K562 (cell line): Measurements from ENCODE around the gene NUTF2. TPM values are rescaled to one million over a fixed set of nuclear protein-coding genes. Genes with fewer than 3 reads are reported as not detected.

Source experiments
- ARID2 ChIP-seq: fragments of 450-650 bp; IDR thresholded peaks from 2 replicates; pipeline ENCODE4 v1.6.1; 2017; ENCODE audit warnings: antibody characterized with exemption, mild to moderate bottlenecking
- BDP1 ChIP-seq: IDR thresholded peaks from 3 replicates; pipeline ENCODE4 v1.6.1; 2011; ENCODE audit not compliant: insufficient read length, insufficient read depth
- CHD2 ChIP-seq: IDR thresholded peaks from 2 replicates; pipeline ENCODE4 v1.6.1; 2011; ENCODE audit warnings: low read depth, low read length
- ETS2 ChIP-seq: IDR thresholded peaks from 2 replicates; pipeline ENCODE4 v1.6.1; 2016; ENCODE audit warnings: borderline replicate concordance, missing genetic modification characterization, mild to moderate bottlenecking, moderate library complexity, missing compliant biosample characterization; ENCODE audit not compliant: poor library complexity, severe bottlenecking
- IFI16 ChIP-seq: fragments of 250-450 bp; sonication (Bioruptor Pico); IDR thresholded peaks from 2 replicates; pipeline ENCODE4 v2.1.2; 2022; ENCODE audit warnings: mild to moderate bottlenecking, inconsistent platforms
- KAT2B ChIP-seq: IDR thresholded peaks from one replicate; pipeline ENCODE4 v1.6.1; 2012; ENCODE audit warnings: low read depth, mild to moderate bottlenecking, control low read depth, inconsistent platforms, low read length, moderate library complexity
- MIER1 ChIP-seq: fragments of 450-650 bp; IDR thresholded peaks from 2 replicates; pipeline ENCODE4 v1.6.1; 2016; ENCODE audit warnings: antibody characterized with exemption, mild to moderate bottlenecking, low read depth
- NFRKB ChIP-seq: fragments of 450-650 bp; IDR thresholded peaks from 2 replicates; pipeline ENCODE4 v1.6.1; 2016; ENCODE audit warnings: low read depth
- OTX1 ChIP-seq: fragments of 450-650 bp; formaldehyde crosslinking; IDR thresholded peaks from 2 replicates; pipeline ENCODE4 v1.4.0; 2022; ENCODE audit warnings: mild to moderate bottlenecking
- PURB ChIP-seq: sonication (generic); formaldehyde crosslinking; IDR thresholded peaks from 2 replicates; pipeline ENCODE4 v1.9.0; 2021; ENCODE audit warnings: low read depth, mild to moderate bottlenecking, missing genetic modification reagents
- RAD51 ChIP-seq: fragments of 450-650 bp; IDR thresholded peaks from 2 replicates; pipeline ENCODE4 v1.7.1; 2016; ENCODE audit warnings: low read depth, mild to moderate bottlenecking, borderline replicate concordance
- SREBF2 ChIP-seq: sonication (generic); formaldehyde crosslinking; IDR thresholded peaks from 2 replicates; pipeline ENCODE4 v1.4.0; 2020; ENCODE audit warnings: mild to moderate bottlenecking, missing genetic modification reagents
- SUPT5H ChIP-seq: fragments of 450-650 bp; IDR thresholded peaks from 2 replicates; pipeline ENCODE4 v1.6.1; 2016
- TCFL5 ChIP-seq: fragments of 250-450 bp; sonication (Bioruptor Pico); conservative IDR thresholded peaks from 2 replicates; pipeline ENCODE4 v1.6.1; 2021; ENCODE audit warnings: mild to moderate bottlenecking, moderate library complexity, matching md5 sums
- TFAM ChIP-seq: fragments of 250-450 bp; sonication (Bioruptor Pico); conservative IDR thresholded peaks from 2 replicates; pipeline ENCODE4 v1.5.0; 2021; ENCODE audit warnings: mild to moderate bottlenecking, moderate library complexity
- ZBTB8A ChIP-seq: fragments of 450-650 bp; IDR thresholded peaks from 2 replicates; pipeline ENCODE4 v1.6.1; 2018; ENCODE audit warnings: mild to moderate bottlenecking, moderate library complexity; ENCODE audit not compliant: partially characterized antibody
- ZMIZ1 ChIP-seq, 2 experiments: fragments of 150-350 bp in 1 of 2; IDR thresholded peaks; 2 replicates each; pipeline ENCODE4 v1.6.1; 2012 to 2016; ENCODE audit warnings: low read depth in 2 of 2, low read length in 2 of 2, mild to moderate bottlenecking in 1 of 2, moderate library complexity in 1 of 2
- ZNF121 ChIP-seq: sonication (generic); formaldehyde crosslinking; conservative IDR thresholded peaks from 2 replicates; pipeline ENCODE4 v1.8.0; 2022; ENCODE audit warnings: missing genetic modification reagents
- ZNF140 ChIP-seq: fragments of 250-450 bp; sonication (Bioruptor Pico); IDR thresholded peaks from 2 replicates; pipeline ENCODE4 v1.8.0; 2021; ENCODE audit warnings: moderate library complexity, mild to moderate bottlenecking, inconsistent platforms
- ZNF184 ChIP-seq: sonication (generic); formaldehyde crosslinking; IDR thresholded peaks from 2 replicates; pipeline ENCODE4 v1.5.0; 2020; ENCODE audit warnings: missing genetic modification reagents
- ZNF282 ChIP-seq: sonication (generic); formaldehyde crosslinking; IDR thresholded peaks from 2 replicates; pipeline ENCODE4 v1.8.1; 2023; ENCODE audit warnings: missing genetic modification reagents
- ZNF507 ChIP-seq: conservative IDR thresholded peaks from 2 replicates; pipeline ENCODE4 v1.6.1; 2017; ENCODE audit warnings: missing genetic modification characterization, missing compliant biosample characterization
- ZNF586 ChIP-seq: fragments of 450-650 bp; formaldehyde crosslinking; conservative IDR thresholded peaks from 2 replicates; pipeline ENCODE4 v1.4.0; 2020; ENCODE audit warnings: mild to moderate bottlenecking, moderate library complexity
- ZNF707 ChIP-seq: fragments of 250-450 bp; sonication (Bioruptor Pico); conservative IDR thresholded peaks from 2 replicates; pipeline ENCODE4 v1.8.0; 2022; ENCODE audit warnings: inconsistent platforms, mild to moderate bottlenecking, moderate library complexity
- ZNF766 ChIP-seq: fragments of 200-800 bp; sonication (Bioruptor generic); conservative IDR thresholded peaks from 2 replicates; pipeline ENCODE4 v1.6.1; 2016; ENCODE audit warnings: missing genetic modification characterization, missing compliant biosample characterization
- polyA plus RNA-seq, 8 experiments: library from polyadenylated mRNA; depleted of rRNA in 4 of 8; stranded (reverse) in 5 of 8; unstranded in 3 of 8; fragments of >200 nt; fragmentation: Nextera tagmentation in 2 of 8; fragmentation: Illumina TruSeq in 1 of 8; extraction: Ambion mirVana in 2 of 8; extraction: Trizol in 1 of 8; gene quantifications; 2 replicates each; pipeline versions ENCODE4 v1.2.1 to v1.2.3, GENCODE V29; 2011 to 2014; ENCODE audit warnings: inconsistent platforms in 1 of 8, missing spikeins in 1 of 8
- total RNA-seq, 7 experiments: library from RNA; depleted of rRNA in 6 of 7; stranded (reverse); fragments of >200 nt in 6 of 7; fragmentation: Illumina TruSeq in 2 of 7; extraction: Trizol in 2 of 7; gene quantifications; 2 replicates each; pipeline versions ENCODE4 v1.2.1 to v1.2.3, GENCODE V29; 2011 to 2021; ENCODE audit warnings: low replicate concordance in 1 of 7
- TF ChIP-seq, protein P1 (sequence below): fragments of 250-450 bp; sonication (Bioruptor Pico); IDR thresholded peaks from 2 replicates; pipeline ENCODE4 v1.5.0; 2021

NUTF2 gene
- total and polyA plus RNA-seq, 9 of the 15 experiments (the other 6 are each of a cell fraction or from before 2014, with no cell fraction given) = 106 to 248 (median 147) TPM

GRCh38 chr16:67872631-67873434 lies 26.1 kb downstream of the NUTF2 start, which contains the start of gene EDC4 (continued):
- TF ChIP-seq TFAM (CRISPR knock-in tag) (no peak), KAT2B (no peak), BDP1 (no peak), ARID2 (no peak), ZNF121 (CRISPR knock-in tag) (no peak; the same call in 1 of the 2 replicates), RAD51 (no peak), OTX1 (CRISPR knock-in tag) (peak; percentile 92), ZNF766 (CRISPR knock-in tag) (0 out of 2 replicates have a peak, but pooled peaks have one; percentile 59), ZNF282 (CRISPR knock-in tag) (no peak), MIER1 (no peak), NFRKB (0 out of 2 replicates have a peak, but pooled peaks have one; percentile 26), ZNF507 (no peak), TCFL5 (CRISPR knock-in tag) (0 out of 2 replicates have a peak, but pooled peaks have one; percentile 57), CHD2 (peak; percentile 67), ZNF184 (CRISPR knock-in tag) (no peak), ZNF707 (0 out of 2 replicates have a peak, but pooled peaks have one; percentile 16), ZMIZ1 (IDR thresholded peaks at IDR 0.05; ENCODE audit: low read depth in 2 of 2, low read length in 2 of 2) (peak in 1 of 2 experiments; percentile 83; a peak in 2 of 4 replicates), ZBTB8A (no peak), PURB (CRISPR knock-in tag) (no peak), ZNF586 (CRISPR knock-in tag) (no peak), IFI16 (CRISPR knock-in tag) (no peak), SREBF2 (CRISPR knock-in tag) (no peak), ETS2 (tag) (no peak), SUPT5H (peak; percentile 77), ZNF140 (CRISPR knock-in tag) (no peak)
- TF ChIP-seq, protein P1, sequence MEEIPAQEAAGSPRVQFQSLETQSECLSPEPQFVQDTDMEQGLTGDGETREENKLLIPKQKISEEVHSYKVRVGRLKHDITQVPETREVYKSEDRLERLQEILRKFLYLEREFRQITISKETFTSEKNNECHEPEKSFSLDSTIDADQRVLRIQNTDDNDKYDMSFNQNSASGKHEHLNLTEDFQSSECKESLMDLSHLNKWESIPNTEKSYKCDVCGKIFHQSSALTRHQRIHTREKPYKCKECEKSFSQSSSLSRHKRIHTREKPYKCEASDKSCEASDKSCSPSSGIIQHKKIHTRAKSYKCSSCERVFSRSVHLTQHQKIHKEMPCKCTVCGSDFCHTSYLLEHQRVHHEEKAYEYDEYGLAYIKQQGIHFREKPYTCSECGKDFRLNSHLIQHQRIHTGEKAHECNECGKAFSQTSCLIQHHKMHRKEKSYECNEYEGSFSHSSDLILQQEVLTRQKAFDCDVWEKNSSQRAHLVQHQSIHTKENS (CRISPR knock-in tag) = no peak
